Measurements from ENCODE around the gene ACTG2. TPM values are rescaled to one million over a fixed set of nuclear protein-coding genes. Genes with fewer than 3 reads are reported as not detected.
"Not testable (repeated sequence)": the region's sequence is repeated elsewhere in the genome, so short reads cannot be mapped to it uniquely, and the experiment has no call there.

ACTG2 gene
- total RNA-seq (2014; rRNA removed; shearing (Covaris generic)) = 0.08 TPM in 1 of 2 replicates, not detected in the other

- H3K4me3 ChIP-seq = no peak within 1 kb of the TSS
- DNase-seq = peak in 1 of 2 experiments; percentile 28
These were observed at the start of gene ACTG2 for GRCh38 chr2:73892631-73893329. Gene ACTG2, plus strand, starts transcription at chr2:73893008. Its CDS starts 8,304 bp downstream, at chr2:73901312.

GRCh38 chr2:73844087-73844486, 48.7 kb upstream of the ACTG2 start:
- no peak for DNase-seq
- no peak overlapping the region for H3K4me3 ChIP-seq
- H3K9me3 ChIP-seq (replicated peaks) = no peaks in the 10 kb centered on the region
- H3K27ac ChIP-seq = no peak overlapping the region
- peaks cover 42% of the 10 kb centered on the region for H3K36me3 ChIP-seq
- no peaks in the 10 kb centered on the region for H3K4me1 ChIP-seq
- no peaks in the 10 kb centered on the region for H3K27me3 ChIP-seq

More at GRCh38 chr2:73892631-73893329, at the start of gene ACTG2:
- Histone ChIP-seq H3K27ac (no peak within 1 kb of the TSS), H3K27me3 (peaks cover 10% of the 10 kb centered on the region), H3K9me3 (replicated peaks) (no peaks in the 10 kb centered on the region), H3K4me1 (no peaks in the 10 kb centered on the region), H3K36me3 (no peaks in the 10 kb centered on the region)

DNA sequence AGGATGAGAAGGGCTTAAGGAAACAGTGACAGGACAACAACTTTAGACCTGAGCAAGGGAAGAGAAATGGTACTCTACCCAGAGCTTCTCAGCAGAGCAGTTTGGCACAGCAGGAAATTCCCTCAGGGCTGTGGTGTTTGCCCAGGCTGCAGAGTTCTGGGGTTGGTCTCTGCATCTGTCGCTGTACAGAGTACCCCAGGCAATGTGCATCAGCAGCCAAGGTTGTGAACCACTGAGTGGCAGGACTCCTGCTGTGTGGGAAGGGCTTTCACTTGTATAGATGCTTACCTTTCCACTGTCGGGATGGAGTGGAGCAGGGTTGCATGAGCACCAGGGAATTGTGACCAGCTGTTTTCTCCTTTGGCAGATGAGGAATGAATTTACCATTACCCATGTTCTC, 42.8 kb upstream of the ACTG2 start:
- no peaks in the 10 kb centered on the region for H3K27me3 ChIP-seq
- no peaks in the 10 kb centered on the region for H3K9me3 ChIP-seq (replicated peaks)
- peak in 1 of 2 experiments; percentile 14 for DNase-seq
- no peak overlapping the region for H3K4me3 ChIP-seq
- peaks cover 8% of the 10 kb centered on the region for H3K4me1 ChIP-seq
- H3K36me3 ChIP-seq = peaks cover 63% of the 10 kb centered on the region
- no peak overlapping the region for H3K27ac ChIP-seq

DNA sequence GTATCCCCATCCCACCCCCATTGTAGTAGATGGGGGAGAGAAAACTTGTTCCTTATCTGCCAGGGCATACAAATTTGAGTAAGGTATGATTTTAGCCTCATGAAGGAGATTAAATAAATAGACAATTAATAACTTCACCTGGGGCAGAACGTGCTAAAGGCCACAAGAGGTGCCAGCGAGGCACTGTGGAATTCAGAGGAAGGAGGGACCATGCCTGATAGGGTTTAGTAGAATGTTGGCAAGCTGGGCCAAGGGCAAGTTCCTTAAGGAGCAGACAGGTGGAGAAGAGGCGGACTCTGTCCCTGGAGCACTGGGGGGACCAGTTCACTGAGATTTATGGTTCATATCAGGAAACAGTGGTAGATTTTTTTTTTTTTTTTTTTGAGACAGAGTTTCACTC, 41.5 kb upstream of the ACTG2 start:
- no peak for DNase-seq
- H3K9me3 ChIP-seq (replicated peaks) = no peaks in the 10 kb centered on the region
- no peak overlapping the region for H3K27ac ChIP-seq
- peaks cover 8% of the 10 kb centered on the region for H3K4me1 ChIP-seq
- H3K27me3 ChIP-seq = no peaks in the 10 kb centered on the region
- no peak overlapping the region for H3K4me3 ChIP-seq
- peaks cover 58% of the 10 kb centered on the region for H3K36me3 ChIP-seq

- H3K9me3 ChIP-seq (replicated peaks) = no peaks in the 10 kb centered on the region
- H3K36me3 ChIP-seq = peaks cover 55% of the 10 kb centered on the region
- DNase-seq = peak in 1 of 2 experiments; percentile 30
- no peaks in the 10 kb centered on the region for H3K27me3 ChIP-seq
- no peak overlapping the region for H3K27ac ChIP-seq
- H3K4me3 ChIP-seq = no peak overlapping the region
- H3K4me1 ChIP-seq = peaks cover 8% of the 10 kb centered on the region
These were observed 40.8 kb upstream of the ACTG2 start for GRCh38 chr2:73852020-73852419.

GRCh38 chr2:73855526-73855925, 37.3 kb upstream of the ACTG2 start:
- H3K36me3 ChIP-seq = peaks cover 46% of the 10 kb centered on the region
- peaks cover 8% of the 10 kb centered on the region for H3K4me1 ChIP-seq
- no peaks in the 10 kb centered on the region for H3K9me3 ChIP-seq (replicated peaks)
- H3K27me3 ChIP-seq = no peaks in the 10 kb centered on the region
- H3K4me3 ChIP-seq = no peak overlapping the region
- no peak overlapping the region for H3K27ac ChIP-seq
- DNase-seq = no peak

- Histone ChIP-seq H3K27me3 (no peaks in the 10 kb centered on the region), H3K36me3 (peaks cover 45% of the 10 kb centered on the region), H3K4me1 (peaks cover 8% of the 10 kb centered on the region), H3K4me3 (no peak overlapping the region), H3K9me3 (replicated peaks) (no peaks in the 10 kb centered on the region), H3K27ac (no peak overlapping the region)
- DNase-seq = no peak
These were observed 36.6 kb upstream of the ACTG2 start for GRCh38 chr2:73856214-73856613.

DNA sequence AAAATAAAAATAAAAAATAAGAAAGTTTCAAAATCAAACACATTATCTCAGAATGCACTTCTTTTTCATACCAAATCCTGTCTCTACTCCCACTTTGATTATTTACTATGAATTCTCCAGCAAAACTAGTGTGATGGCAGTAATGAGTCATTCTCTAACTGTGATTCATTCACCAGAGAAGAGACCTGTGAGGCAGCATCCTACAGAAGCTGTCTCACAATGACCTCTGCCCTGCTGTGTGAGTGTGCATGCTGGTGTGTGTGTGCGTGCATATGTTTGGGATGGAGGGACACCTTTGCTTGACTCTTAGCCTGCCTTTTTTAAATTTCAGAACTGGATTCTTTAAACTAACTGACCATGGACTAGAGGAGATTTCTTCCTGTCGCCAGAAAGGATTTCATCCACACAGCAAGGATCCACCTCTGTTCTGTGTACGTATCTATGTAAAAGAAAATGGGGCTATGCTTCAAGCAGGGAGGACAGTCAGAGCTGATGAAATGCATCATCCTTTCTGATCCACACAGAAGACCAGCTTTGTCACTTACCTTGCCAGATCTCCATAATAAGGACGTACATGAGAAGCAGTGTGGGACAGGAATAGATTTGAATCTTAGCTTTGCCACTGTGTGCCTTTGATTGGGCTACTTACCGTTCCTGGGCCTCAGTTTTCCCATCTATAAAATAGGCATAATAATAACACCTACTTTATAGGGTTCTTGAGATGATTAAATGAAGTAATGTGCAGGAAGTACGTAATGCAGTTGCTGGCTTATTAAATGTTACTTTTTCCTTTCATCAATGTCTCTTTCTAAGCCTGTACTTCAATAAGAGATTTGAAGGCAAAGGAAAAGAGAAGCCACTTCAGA, 32.9 kb upstream of the ACTG2 start:
- H3K36me3 ChIP-seq = peaks cover 31% of the 10 kb centered on the region
- H3K4me3 ChIP-seq = no peak overlapping the region
- no peaks in the 10 kb centered on the region for H3K4me1 ChIP-seq
- no peaks in the 10 kb centered on the region for H3K27me3 ChIP-seq
- H3K9me3 ChIP-seq (replicated peaks) = no peaks in the 10 kb centered on the region
- DNase-seq = no peak
- H3K27ac ChIP-seq = no peak overlapping the region

- Histone ChIP-seq H3K4me3 (no peak overlapping the region), H3K4me1 (no peaks in the 10 kb centered on the region), H3K9me3 (replicated peaks) (no peaks in the 10 kb centered on the region), H3K36me3 (peaks cover 37% of the 10 kb centered on the region), H3K27ac (no peak overlapping the region), H3K27me3 (no peaks in the 10 kb centered on the region)
- DNase-seq = no peak
These were observed 29.8 kb upstream of the ACTG2 start for GRCh38 chr2:73862987-73863386.

DNA sequence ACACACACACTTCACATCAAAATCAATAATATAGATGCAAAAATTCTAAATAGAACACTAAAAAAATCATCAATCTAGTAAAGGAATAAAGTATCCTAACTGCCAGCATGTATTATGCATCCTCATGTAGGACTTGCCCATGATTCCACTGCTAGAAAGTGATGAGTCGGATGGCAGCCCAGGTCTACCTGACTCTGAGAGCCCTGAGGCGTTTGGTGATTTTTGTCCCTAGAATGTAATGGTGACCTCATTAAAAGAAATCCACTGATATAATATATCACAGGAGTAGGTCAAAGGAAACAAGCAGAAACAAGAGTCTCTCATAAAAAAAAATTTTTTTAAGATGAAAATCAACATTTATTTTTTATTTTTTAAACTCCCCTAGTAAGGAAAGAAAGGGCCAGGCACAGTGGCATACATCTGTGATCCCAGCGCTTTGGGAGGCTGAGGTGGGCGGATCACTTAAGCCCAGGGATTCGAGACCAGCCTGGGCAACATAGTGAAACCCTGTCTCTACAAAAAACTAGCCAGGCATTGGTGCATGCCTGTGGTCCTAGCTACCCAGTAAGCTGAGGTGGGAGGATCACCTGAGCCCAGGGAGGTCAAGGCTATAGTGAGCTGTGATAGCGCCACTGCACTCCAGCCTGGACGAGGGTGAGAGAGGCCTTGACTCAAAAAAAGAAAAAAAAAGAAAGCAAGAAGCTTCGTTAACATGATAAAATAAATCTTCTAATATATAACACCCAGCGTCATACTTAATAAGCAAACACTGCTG, 24.4 kb upstream of the ACTG2 start:
- H3K4me1 ChIP-seq = no peaks in the 10 kb centered on the region
- peaks cover 16% of the 10 kb centered on the region for H3K36me3 ChIP-seq
- H3K4me3 ChIP-seq = no peak overlapping the region
- no peaks in the 10 kb centered on the region for H3K9me3 ChIP-seq (replicated peaks)
- no peaks in the 10 kb centered on the region for H3K27me3 ChIP-seq
- H3K27ac ChIP-seq = no peak overlapping the region
- no peak for DNase-seq

- Histone ChIP-seq H3K4me1 (no peaks in the 10 kb centered on the region), H3K4me3 (no peak overlapping the region), H3K27me3 (no peaks in the 10 kb centered on the region), H3K36me3 (peaks cover 8% of the 10 kb centered on the region), H3K9me3 (replicated peaks) (no peaks in the 10 kb centered on the region), H3K27ac (no peak overlapping the region)
- no peak for DNase-seq
These were observed 22.7 kb upstream of the ACTG2 start for GRCh38 chr2:73870084-73870483.

DNA sequence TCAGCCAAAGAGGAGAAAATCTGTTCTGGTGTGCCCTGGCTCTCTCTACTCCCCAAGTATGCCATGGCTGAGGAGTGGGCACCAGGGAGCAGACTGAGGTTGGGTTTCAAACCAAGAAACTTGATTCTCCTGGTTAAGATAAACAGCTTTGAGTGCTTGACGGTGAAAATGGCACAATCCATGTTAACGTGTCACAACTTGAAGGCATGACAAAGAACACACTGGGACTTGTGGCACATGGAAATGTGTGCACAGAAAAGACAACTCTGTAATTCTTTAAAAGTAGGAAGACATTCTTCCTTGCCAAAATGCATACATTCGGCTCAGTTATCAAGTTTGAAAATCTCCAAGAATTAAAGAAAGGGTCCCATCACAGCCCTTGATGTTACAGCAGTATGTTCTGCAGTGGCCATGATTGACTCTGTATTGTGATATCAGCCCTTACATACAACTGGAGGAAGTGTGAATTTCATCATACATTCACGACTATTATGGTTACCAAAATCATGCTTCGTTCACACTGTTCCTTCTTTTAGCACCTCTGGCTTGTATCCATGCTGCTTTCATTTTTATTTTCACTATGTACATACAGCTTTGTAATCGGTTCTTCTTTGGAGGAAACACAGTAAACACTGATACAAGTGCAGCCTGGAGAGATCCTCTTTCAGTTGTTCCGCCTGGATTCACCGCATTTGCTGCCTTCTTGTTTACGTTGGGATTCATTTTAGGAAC, 15.6 kb upstream of the ACTG2 start:
- peaks cover 3% of the 10 kb centered on the region; the same call in 1 of the 2 replicates for H3K4me1 ChIP-seq
- H3K27ac ChIP-seq = no peak overlapping the region
- no peak overlapping the region for H3K4me3 ChIP-seq
- no peaks in the 10 kb centered on the region for H3K36me3 ChIP-seq
- no peaks in the 10 kb centered on the region for H3K27me3 ChIP-seq
- H3K9me3 ChIP-seq (replicated peaks) = 0 out of 2 replicates have a peak, but pooled peaks cover 6% of the 10 kb centered on the region
- DNase-seq = no peak

DNA sequence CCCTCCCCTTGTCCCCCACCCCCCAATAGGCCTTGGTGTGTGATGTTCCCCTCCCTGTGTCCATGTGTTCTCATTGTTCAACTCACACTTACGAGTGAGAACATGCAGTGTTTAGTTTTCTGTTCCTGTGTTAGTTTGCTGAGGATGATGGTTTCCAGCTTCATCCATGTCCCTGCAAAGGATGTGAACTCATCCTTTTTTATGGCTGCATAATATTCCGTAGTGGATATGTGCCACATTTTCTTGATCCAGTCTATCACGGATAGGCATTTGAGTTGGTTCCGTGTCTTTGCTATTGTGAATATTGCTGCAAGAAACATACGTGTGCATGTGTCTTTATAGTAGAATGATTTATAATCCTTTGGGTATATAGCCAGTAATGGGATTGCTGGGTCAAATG, 14.8 kb upstream of the ACTG2 start:
- not testable (repeated sequence) for H3K4me3 ChIP-seq; H3K36me3 ChIP-seq; H3K4me1 ChIP-seq; H3K27me3 ChIP-seq; H3K9me3 ChIP-seq (replicated peaks); H3K27ac ChIP-seq; DNase-seq

DNA sequence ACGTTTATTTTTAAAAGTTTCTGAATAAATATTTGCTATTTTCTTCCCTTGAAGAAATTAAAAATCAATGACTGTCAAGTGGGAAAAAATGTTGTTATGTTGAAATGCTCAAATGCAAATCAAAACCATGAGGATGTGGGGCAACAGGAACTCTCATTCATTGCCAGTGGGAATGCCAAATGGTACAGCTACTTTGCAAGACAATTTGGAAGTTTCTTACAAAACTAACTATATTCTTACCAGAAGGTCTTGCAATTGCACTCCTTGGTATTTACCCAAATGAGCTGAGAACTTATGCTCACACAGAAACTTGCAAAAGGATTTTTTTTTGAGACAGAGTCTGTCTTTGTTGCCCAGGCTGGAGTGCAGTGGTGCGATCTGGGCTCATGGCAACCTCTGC, 7.4 kb upstream of the ACTG2 start:
- H3K36me3 ChIP-seq = no peaks in the 10 kb centered on the region
- no peaks in the 10 kb centered on the region for H3K27me3 ChIP-seq
- H3K9me3 ChIP-seq (replicated peaks) = no peaks in the 10 kb centered on the region
- no peak for DNase-seq
- H3K4me1 ChIP-seq = no peaks in the 10 kb centered on the region
- H3K27ac ChIP-seq = no peak overlapping the region
- H3K4me3 ChIP-seq = no peak overlapping the region
